ENCODE results near the gene HCFC1R1.

The HCFC1R1 gene

GRCh38 chr16:2973093-2973492 is 50.6 kb downstream of the HCFC1R1 start:
- DNase-seq, result no peak

All from activated naive CD4-positive, alpha-beta T cell (primary cell).